Measurements from ENCODE around the gene FSTL4.
"Not testable (repeated sequence)": the region's sequence is repeated elsewhere in the genome, so short reads cannot be mapped to it uniquely, and the experiment has no call there.

FSTL4 gene

GRCh38 chr5:133396814-133397213 is 215.5 kb downstream of the FSTL4 start:
- Histone ChIP-seq H3K79me2 (ENCODE audit: insufficient read depth, low read length) (no peaks in the 10 kb centered on the region), H4K20me1 (ENCODE audit: insufficient read depth, low read length) (no peaks in the 10 kb centered on the region), H3K9ac (ENCODE audit: low read depth, low read length) (no peak overlapping the region), H3K27ac (ENCODE audit: low read length) (no peak overlapping the region), H3K4me2 (ENCODE audit: insufficient read depth, low read length) (no peak overlapping the region), H3K4me1 (ENCODE audit: insufficient read depth, low read length) (no peaks in the 10 kb centered on the region), H2AFZ (ENCODE audit: low read depth, low read length) (no peak overlapping the region), H3K9me3 (ENCODE audit: insufficient read depth, low read length, severe bottlenecking) (no peaks in the 10 kb centered on the region), H3K4me3 (ENCODE audit: low read depth in 1 of 2, low read length in 2 of 2) (no peak overlapping the region), H3K27me3 (ENCODE audit: insufficient read depth, low read length, poor library complexity) (no peaks in the 10 kb centered on the region), H3K36me3 (ENCODE audit: insufficient read depth, low read length) (no peaks in the 10 kb centered on the region)
- ATAC-seq (ENCODE audit: insufficient read depth, low read depth) (0 out of 3 replicates have a peak, but pooled peaks have one; percentile 39), DNase-seq (no peak)
- TF ChIP-seq CTCF (IDR thresholded peaks at IDR 0.05; ENCODE audit: borderline replicate concordance, extremely low read depth, low read length, poor library complexity, severe bottlenecking) (no peak), EZH2 (IDR thresholded peaks at IDR 0.05; ENCODE audit: borderline replicate concordance, low read depth, low read length, severe bottlenecking) (no peak)

- Histone ChIP-seq H4K20me1 (ENCODE audit: insufficient read depth, low read length) (no peaks in the 10 kb centered on the region), H3K9me3 (ENCODE audit: insufficient read depth, low read length, severe bottlenecking) (no peaks in the 10 kb centered on the region)
These were observed 216.1 kb downstream of the FSTL4 start for GRCh38 chr5:133396187-133396741.

GRCh38 chr5:133395207-133395606 is 217.1 kb downstream of the FSTL4 start:
- H3K4me2 ChIP-seq (ENCODE audit: insufficient read depth, low read length); ATAC-seq (ENCODE audit: insufficient read depth, low read depth); H3K79me2 ChIP-seq (ENCODE audit: insufficient read depth, low read length); H3K4me3 ChIP-seq (ENCODE audit: low read depth in 1 of 2, low read length in 2 of 2); H4K20me1 ChIP-seq (ENCODE audit: insufficient read depth, low read length); DNase-seq; H3K36me3 ChIP-seq (ENCODE audit: insufficient read depth, low read length); H3K27me3 ChIP-seq (ENCODE audit: insufficient read depth, low read length, poor library complexity); H3K9ac ChIP-seq (ENCODE audit: low read depth, low read length); H3K27ac ChIP-seq (ENCODE audit: low read length); H3K9me3 ChIP-seq (ENCODE audit: insufficient read depth, low read length, severe bottlenecking); H3K4me1 ChIP-seq (ENCODE audit: insufficient read depth, low read length); H2AFZ ChIP-seq (ENCODE audit: low read depth, low read length): not testable (repeated sequence)

More at GRCh38 chr5:133396187-133396741, 216.1 kb downstream of the FSTL4 start:
- DNase-seq (no peak), ATAC-seq (ENCODE audit: insufficient read depth, low read depth) (no peak)
- Histone ChIP-seq H3K9ac (ENCODE audit: low read depth, low read length) (no peak overlapping the region), H3K4me1 (ENCODE audit: insufficient read depth, low read length) (no peaks in the 10 kb centered on the region), H3K79me2 (ENCODE audit: insufficient read depth, low read length) (no peaks in the 10 kb centered on the region), H3K36me3 (ENCODE audit: insufficient read depth, low read length) (no peaks in the 10 kb centered on the region), H3K27ac (ENCODE audit: low read length) (no peak overlapping the region), H3K27me3 (ENCODE audit: insufficient read depth, low read length, poor library complexity) (no peaks in the 10 kb centered on the region), H3K4me3 (ENCODE audit: low read depth in 1 of 2, low read length in 2 of 2) (no peak overlapping the region), H2AFZ (ENCODE audit: low read depth, low read length) (no peak overlapping the region), H3K4me2 (ENCODE audit: insufficient read depth, low read length) (no peak overlapping the region)
- TF ChIP-seq EZH2 (IDR thresholded peaks at IDR 0.05; ENCODE audit: borderline replicate concordance, low read depth, low read length, severe bottlenecking), result no peak
- no peak for TF ChIP-seq CTCF (IDR thresholded peaks at IDR 0.05; ENCODE audit: borderline replicate concordance, extremely low read depth, low read length, poor library complexity, severe bottlenecking)

GRCh38 chr5:133394477-133394817 is 217.9 kb downstream of the FSTL4 start:
- not testable (repeated sequence) for H3K4me1 ChIP-seq (ENCODE audit: insufficient read depth, low read length); H2AFZ ChIP-seq (ENCODE audit: low read depth, low read length); DNase-seq; H3K27me3 ChIP-seq (ENCODE audit: insufficient read depth, low read length, poor library complexity); H3K27ac ChIP-seq (ENCODE audit: low read length); H3K4me2 ChIP-seq (ENCODE audit: insufficient read depth, low read length); ATAC-seq (ENCODE audit: insufficient read depth, low read depth); H4K20me1 ChIP-seq (ENCODE audit: insufficient read depth, low read length); H3K9ac ChIP-seq (ENCODE audit: low read depth, low read length); H3K4me3 ChIP-seq (ENCODE audit: low read depth in 1 of 2, low read length in 2 of 2); H3K79me2 ChIP-seq (ENCODE audit: insufficient read depth, low read length); H3K9me3 ChIP-seq (ENCODE audit: insufficient read depth, low read length, severe bottlenecking); H3K36me3 ChIP-seq (ENCODE audit: insufficient read depth, low read length)
